ENCODE data around the gene PXK. TPM values are rescaled to one million over a fixed set of nuclear protein-coding genes. Genes with fewer than 3 reads are reported as not detected.
A peak's percentile ranks its signal among the peaks of the same experiment; 100 is the strongest.

The PXK gene
- total RNA-seq, 4 donors from 2014 or later: 22.7 to 51.3 (median 41.0) TPM

GRCh38 chr3:58307639-58308215 lies 25.0 kb upstream of the PXK start:
- WGBS, 2 donors: 29 to 36% methylated on average over 10 of the region's 10 CpGs
- peaks cover 2 to 33% (median 4%) of the 10 kb centered on the region in 3 donors for H3K36me3 ChIP-seq
- DNase-seq (ENCODE audit: low spot score in 2 of 2): peak in 1 of 2 donors; percentile 43
- no peaks in the 10 kb centered on the region for H3K27me3 ChIP-seq
- H3K4me1 ChIP-seq: peaks cover 0 to 47% (median 23%) of the 10 kb centered on the region in 4 donors
- H3K27ac ChIP-seq: peak overlapping the region in 3 of 4 donors; percentile 92 to 98 (median 95)
- no peaks in the 10 kb centered on the region for H3K9me3 ChIP-seq
- H3K4me3 ChIP-seq: peak overlapping the region; percentile 65 to 88 (median 82)
- TF ChIP-seq CTCF (IDR thresholded peaks at IDR 0.05) (peak in 2 of 5 experiments; percentile 23 to 25), EP300 (IDR thresholded peaks at IDR 0.05) (no peak), POLR2A (IDR thresholded peaks at IDR 0.05) (no peak)

- Histone ChIP-seq H3K4me3 (peak overlapping the region in 1 of 4 donors; percentile 13), H3K27ac (peak overlapping the region in 1 of 4 donors; percentile 15)
- WGBS, 2 donors: 5 to 14% methylated on average over 1 of the region's 1 CpG
Measured at GRCh38 chr3:58308728-58309127, 24.0 kb upstream of the PXK start.

GRCh38 chr3:58317811-58318210 lies 14.9 kb upstream of the PXK start:
- Histone ChIP-seq H3K9me3 (no peaks in the 10 kb centered on the region), H3K4me1 (peaks cover 0 to 9% (median 0%) of the 10 kb centered on the region in 4 donors), H3K27ac (no peak overlapping the region), H3K27me3 (no peaks in the 10 kb centered on the region), H3K4me3 (no peak overlapping the region), H3K36me3 (peaks cover 0 to 68% (median 0%) of the 10 kb centered on the region in 3 donors)
- TF ChIP-seq EP300 (IDR thresholded peaks at IDR 0.05): no peak
- TF ChIP-seq CTCF (IDR thresholded peaks at IDR 0.05): no peak
- no peak for TF ChIP-seq POLR2A (IDR thresholded peaks at IDR 0.05)
- DNase-seq (ENCODE audit: low spot score in 2 of 2): no peak
- 71 to 80% methylated on average over 2 of the region's 2 CpGs for WGBS, 2 donors

More at GRCh38 chr3:58308728-58309127, 24.0 kb upstream of the PXK start:
- Histone ChIP-seq H3K36me3 (peaks cover 2 to 43% (median 4%) of the 10 kb centered on the region in 3 donors), H3K9me3 (no peaks in the 10 kb centered on the region), H3K4me1 (peaks cover 0 to 52% (median 23%) of the 10 kb centered on the region in 4 donors), H3K27me3 (no peaks in the 10 kb centered on the region)
- DNase-seq (ENCODE audit: low spot score in 2 of 2): peak in 1 of 2 donors; percentile 30
- no peak for TF ChIP-seq EP300 (IDR thresholded peaks at IDR 0.05)
- TF ChIP-seq POLR2A (IDR thresholded peaks at IDR 0.05): no peak
- TF ChIP-seq CTCF (IDR thresholded peaks at IDR 0.05): no peak

GRCh38 chr3:58321791-58322190 lies 10.9 kb upstream of the PXK start:
- 86 to 94% methylated on average over 7 of the region's 7 CpGs for WGBS, 2 donors
- no peak for DNase-seq (ENCODE audit: low spot score in 2 of 2)
- Histone ChIP-seq H3K27ac (no peak overlapping the region), H3K4me1 (peaks cover 0 to 14% (median 4%) of the 10 kb centered on the region in 4 donors), H3K4me3 (no peak overlapping the region), H3K9me3 (no peaks in the 10 kb centered on the region), H3K36me3 (peaks cover 0 to 28% (median 5%) of the 10 kb centered on the region in 3 donors), H3K27me3 (no peaks in the 10 kb centered on the region)
- TF ChIP-seq EP300 (IDR thresholded peaks at IDR 0.05) (no peak), POLR2A (IDR thresholded peaks at IDR 0.05) (no peak), CTCF (IDR thresholded peaks at IDR 0.05) (no peak)

GRCh38 chr3:58322793-58323192 lies 9.9 kb upstream of the PXK start:
- DNase-seq (ENCODE audit: low spot score in 2 of 2): no peak
- no peak for TF ChIP-seq POLR2A (IDR thresholded peaks at IDR 0.05)
- no peak for TF ChIP-seq EP300 (IDR thresholded peaks at IDR 0.05)
- TF ChIP-seq CTCF (IDR thresholded peaks at IDR 0.05): no peak
- H3K9me3 ChIP-seq: no peaks in the 10 kb centered on the region
- no peaks in the 10 kb centered on the region for H3K27me3 ChIP-seq
- no peak overlapping the region for H3K4me3 ChIP-seq
- H3K27ac ChIP-seq: no peak overlapping the region
- H3K4me1 ChIP-seq: peaks cover 0 to 14% (median 4%) of the 10 kb centered on the region in 4 donors
- H3K36me3 ChIP-seq: peaks cover 0 to 18% (median 5%) of the 10 kb centered on the region in 3 donors
- WGBS, 2 donors: 57 to 62% methylated on average over 1 of the region's 1 CpG

Measured in tibial nerve (tissue), 4 donors.